AG04449 (cell line): Measurements from ENCODE around the gene MIEN1.

Source experiments
- CTCF ChIA-PET: fragments of 350-600 bp; formaldehyde crosslinking; extraction: SDS; loops from one replicate; lab custom pipeline; 2021; ENCODE audit warnings: antibody characterized with exemption; lab: Yijun Ruan, JAX
- POLR2A ChIA-PET: fragments of 400-600, 350-600 bp; formaldehyde crosslinking; extraction: SDS; loops from one replicate; lab custom pipeline; 2020; ENCODE audit warnings: antibody characterized with exemption, inconsistent platforms; lab: Yijun Ruan, JAX
- DNase-seq: peaks from one replicate; pipeline ENCODE4 v3.0.0-alpha.2; 2010; ENCODE audit warnings: low read depth, low spot score
- H3K4me3 ChIP-seq: 2 replicates; pipeline ENCODE4 v1.5.1; 2011; ENCODE audit warnings: low read depth, mild to moderate bottlenecking, control low read depth, low read length
- TF ChIP-seq, protein P1 (sequence below): IDR thresholded peaks from one replicate; pipeline ENCODE4 v1.5.1; 2011; ENCODE audit warnings: mild to moderate bottlenecking, moderate library complexity, low read length, control low read depth, inconsistent platforms; ENCODE audit not compliant: insufficient read depth; ENCODE audit errors: missing control alignments

MIEN1 gene

DNA sequence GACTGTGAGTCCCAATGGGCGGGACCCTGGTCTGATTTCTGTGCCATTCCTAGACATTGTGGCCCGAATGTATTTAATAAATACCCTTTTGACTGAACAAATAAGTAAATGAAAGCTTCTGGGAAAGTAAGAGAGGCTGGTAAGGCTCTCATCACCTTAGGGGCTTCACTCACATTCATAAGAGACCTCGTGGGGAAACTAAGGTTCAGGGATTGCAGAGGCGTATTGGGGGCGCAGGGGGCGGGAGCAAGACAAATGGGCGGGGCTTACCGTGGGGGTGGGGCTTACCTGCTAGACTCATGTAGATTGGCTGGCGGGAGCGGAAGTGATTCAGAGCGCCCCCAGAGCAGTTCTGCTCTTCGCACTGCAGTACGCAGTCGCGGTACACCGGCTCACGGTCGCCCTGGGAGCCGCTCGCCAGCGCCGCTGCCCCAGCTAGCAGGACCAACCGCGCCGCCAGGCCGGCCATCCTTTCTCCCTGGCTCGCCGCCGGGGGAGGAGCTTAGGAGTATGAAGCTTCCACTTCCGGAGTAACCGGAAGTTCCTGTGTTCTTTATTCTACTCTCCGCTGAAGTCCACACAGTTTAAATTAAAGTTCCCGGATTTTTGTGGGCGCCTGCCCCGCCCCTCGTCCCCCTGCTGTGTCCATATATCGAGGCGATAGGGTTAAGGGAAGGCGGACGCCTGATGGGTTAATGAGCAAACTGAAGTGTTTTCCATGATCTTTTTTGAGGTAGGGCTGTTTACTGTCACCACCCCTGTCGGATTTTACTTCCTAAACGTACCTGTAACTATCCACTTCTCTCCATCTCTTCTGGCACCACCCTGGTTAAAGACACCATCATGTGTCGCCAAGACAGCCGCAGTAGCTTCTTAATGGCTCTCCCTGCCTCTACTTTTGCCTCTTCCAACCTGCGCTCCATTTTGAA is 42.5 kb downstream of the MIEN1 start, which contains the start of gene PGAP3:
TSS of gene PGAP3 (minus strand) at position 512 of the 929 bp plus-strand sequence. CDS start at position 469, 43 bp downstream.
- POLR2A ChIA-PET, result interaction anchor here (0.5 to 2.9 kb wide), 7 partner anchors 11 to 227 kb away, joined by 3 to 27 read pairs (median 4); partner anchors contain the start of genes CDK12, ERBB2 and MIEN1
- TF ChIP-seq, protein P1, sequence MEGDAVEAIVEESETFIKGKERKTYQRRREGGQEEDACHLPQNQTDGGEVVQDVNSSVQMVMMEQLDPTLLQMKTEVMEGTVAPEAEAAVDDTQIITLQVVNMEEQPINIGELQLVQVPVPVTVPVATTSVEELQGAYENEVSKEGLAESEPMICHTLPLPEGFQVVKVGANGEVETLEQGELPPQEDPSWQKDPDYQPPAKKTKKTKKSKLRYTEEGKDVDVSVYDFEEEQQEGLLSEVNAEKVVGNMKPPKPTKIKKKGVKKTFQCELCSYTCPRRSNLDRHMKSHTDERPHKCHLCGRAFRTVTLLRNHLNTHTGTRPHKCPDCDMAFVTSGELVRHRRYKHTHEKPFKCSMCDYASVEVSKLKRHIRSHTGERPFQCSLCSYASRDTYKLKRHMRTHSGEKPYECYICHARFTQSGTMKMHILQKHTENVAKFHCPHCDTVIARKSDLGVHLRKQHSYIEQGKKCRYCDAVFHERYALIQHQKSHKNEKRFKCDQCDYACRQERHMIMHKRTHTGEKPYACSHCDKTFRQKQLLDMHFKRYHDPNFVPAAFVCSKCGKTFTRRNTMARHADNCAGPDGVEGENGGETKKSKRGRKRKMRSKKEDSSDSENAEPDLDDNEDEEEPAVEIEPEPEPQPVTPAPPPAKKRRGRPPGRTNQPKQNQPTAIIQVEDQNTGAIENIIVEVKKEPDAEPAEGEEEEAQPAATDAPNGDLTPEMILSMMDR, result no peak
- CTCF ChIA-PET, result interaction anchor here (0.7 to 3.1 kb wide), 9 partner anchors 10 to 65 kb away, joined by 3 to 18 read pairs (median 5); partner anchors contain the start of genes ERBB2 and PNMT
- H3K4me3 ChIP-seq, result peak within 1 kb of the TSS; percentile 76
- peak; percentile 44 for DNase-seq

DNA sequence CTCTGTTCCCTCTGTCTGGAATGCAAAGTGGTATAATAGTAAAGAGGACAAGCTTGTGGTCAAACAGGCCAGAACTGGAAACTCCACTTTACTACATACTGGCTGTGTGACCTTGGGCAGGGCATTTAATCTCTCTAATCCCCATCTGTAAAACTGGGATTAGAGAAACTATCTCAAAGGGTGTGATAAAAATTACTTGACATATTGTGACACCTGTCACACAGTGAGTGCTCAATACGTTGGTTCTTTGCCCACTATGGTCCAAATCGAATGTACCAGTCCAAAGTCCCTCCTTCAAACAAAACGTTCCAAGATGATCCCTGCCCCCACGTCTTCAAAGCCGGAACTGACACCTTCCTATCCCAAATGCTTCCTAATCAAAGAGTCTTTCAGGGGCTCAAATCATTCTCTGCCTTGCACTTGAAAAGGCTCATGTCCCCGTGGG is 43.2 kb downstream of the MIEN1 start:
- TF ChIP-seq, protein P1, result no peak
- peak overlapping the region; percentile 76 for H3K4me3 ChIP-seq
- ChIA-PET CTCF (interaction anchor here (0.7 to 3.1 kb wide), 6 partner anchors 16 to 65 kb away, joined by 3 to 18 read pairs (median 6); partner anchors contain the start of gene PNMT), POLR2A (interaction anchor here (1.3 kb wide), 1 partner anchor 59 kb away, joined by 4 read pairs; no protein-coding TSS in a partner anchor)
- no peak for DNase-seq

DNA sequence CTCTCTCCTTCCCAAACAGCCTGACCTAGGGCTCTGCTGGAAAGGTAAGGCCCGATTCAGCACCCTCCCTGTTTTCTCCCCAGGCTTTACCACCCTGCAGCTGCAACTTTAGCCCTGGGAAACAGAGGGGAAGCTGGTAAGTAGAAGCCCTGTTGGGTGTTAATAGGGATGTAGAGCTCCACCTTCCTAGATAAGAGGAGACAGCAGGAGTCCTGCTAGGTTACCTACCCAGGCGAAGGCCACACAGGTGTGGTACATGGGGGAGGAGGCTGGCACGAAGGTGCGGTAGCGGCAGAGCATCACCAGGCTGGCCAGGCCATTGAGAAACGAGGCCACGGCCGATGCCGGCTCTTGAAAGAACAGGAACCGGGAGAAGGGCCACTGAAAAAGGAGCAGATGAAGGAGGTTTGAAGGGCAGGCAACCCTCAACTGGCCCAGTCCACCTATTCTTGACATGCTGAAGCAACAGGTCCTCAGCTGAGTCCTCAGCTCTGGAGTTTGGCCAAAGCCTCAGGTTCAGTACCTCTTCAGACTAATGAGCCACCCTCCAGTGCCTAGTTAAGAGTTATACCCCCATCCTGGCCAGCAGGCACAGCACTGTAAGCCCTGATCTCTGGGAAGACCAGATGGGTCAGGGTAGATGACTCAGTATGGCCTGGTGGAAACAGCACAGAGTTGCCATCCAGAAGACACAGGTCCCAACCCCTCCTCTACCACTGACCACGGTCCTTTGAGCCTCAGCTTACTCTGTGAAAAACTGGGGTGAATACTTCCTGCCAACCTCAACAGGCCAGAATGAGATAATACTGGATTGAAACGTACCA is 45.8 kb downstream of the MIEN1 start:
- CTCF ChIA-PET, result interaction anchor here (1.1 to 2.2 kb wide), 3 partner anchors 9 to 63 kb away, joined by 4 to 8 read pairs (median 4); partner anchors contain the start of gene PNMT
- POLR2A ChIA-PET, result no interaction called here
- TF ChIP-seq, protein P1, result no peak

DNA sequence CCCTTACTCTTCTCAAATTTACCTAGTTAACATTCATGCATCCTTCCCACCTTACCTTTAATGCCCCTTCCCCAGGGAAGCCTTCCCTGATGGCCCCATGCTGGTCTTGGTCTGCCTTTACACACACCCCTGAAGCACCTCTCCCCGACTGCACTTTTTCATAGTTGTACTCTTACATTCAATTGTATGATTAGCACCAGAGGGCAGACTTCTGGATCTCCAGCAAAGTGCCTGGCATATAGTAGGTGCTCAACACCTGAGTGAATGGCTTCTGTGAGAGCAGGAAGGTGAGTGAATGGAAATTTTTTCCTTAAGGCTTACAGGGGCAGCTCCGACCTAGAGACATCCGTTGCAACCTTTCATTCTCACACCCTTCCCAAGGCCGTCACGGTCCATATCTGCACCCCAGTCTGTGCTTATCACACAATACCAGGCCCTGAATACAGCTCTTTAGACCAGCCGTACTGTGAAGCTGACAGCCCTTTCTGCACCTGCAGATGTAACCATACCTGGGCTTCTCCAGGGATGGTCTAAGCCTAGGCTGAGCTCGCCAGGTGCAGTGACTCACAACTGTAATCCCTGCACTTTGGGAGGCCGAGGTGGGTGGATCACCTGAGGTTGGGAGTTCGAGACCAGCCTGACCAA is 46.9 kb downstream of the MIEN1 start:
- CTCF ChIA-PET, result interaction anchor here (1.0 to 2.4 kb wide), 4 partner anchors 12 to 63 kb away, joined by 4 to 10 read pairs (median 6); partner anchors contain the start of gene PNMT
- POLR2A ChIA-PET, result no interaction called here
- H3K4me3 ChIP-seq, result no peak overlapping the region
- DNase-seq, result no peak
- TF ChIP-seq, protein P1, result no peak

More for the DNA sequence above, 45.8 kb downstream of the MIEN1 start:
- DNase-seq, result no peak
- no peak overlapping the region for H3K4me3 ChIP-seq

DNA sequence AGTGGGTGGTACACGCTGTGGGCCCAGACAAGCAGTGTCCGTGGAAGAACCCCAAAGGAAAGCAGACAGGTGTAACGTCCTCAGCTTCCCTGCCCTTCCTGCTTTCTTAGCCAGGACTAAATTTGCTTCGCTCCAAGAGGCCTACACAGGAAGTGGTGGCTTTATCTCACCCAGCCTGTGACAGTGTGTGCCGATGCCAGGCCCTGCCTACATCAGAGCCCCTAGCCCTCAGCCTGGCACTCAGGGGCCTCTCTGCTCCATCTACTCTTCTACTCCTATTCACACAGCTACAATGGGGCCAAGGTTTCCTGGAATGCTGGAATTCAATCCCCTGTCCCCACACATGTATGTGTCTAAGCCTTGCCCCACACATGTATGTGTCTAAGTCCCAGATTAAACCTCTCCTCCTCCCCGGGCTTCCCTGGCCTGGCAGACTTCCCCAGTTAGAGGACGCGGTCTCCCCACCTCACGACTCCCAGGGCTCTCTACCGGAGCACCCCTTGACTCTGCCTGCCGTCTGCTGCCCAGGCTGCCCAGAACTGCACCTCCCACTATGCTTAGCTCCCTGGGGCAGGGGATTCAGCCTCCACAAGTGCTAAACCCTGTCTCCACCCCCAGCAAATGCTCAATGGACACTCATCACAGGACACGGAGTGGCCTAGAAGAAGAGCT is 50.7 kb downstream of the MIEN1 start:
- TF ChIP-seq, protein P1, result no peak
- no peak overlapping the region for H3K4me3 ChIP-seq
- ChIA-PET POLR2A (no interaction called here), CTCF (interaction anchor here (1.3 to 6.6 kb wide), 4 partner anchors 10 to 58 kb away, joined by 3 to 55 read pairs (median 12); partner anchors contain the start of gene PNMT)
- DNase-seq, result no peak
